B cell (primary cell): ENCODE measurements around the gene GSDMA.

Experiments used
- CTCF ChIP-seq: fragments of 200-600 bp; IDR thresholded peaks from one replicate; pipeline ENCODE4 v1.8.0; 2022; ENCODE audit warnings: antibody characterized with exemption, mild to moderate bottlenecking
- EZH2 ChIP-seq: IDR thresholded peaks from 2 replicates; pipeline ENCODE4 v1.6.1; 2012; ENCODE audit warnings: borderline replicate concordance, low read depth, mild to moderate bottlenecking, moderate library complexity, low read length; ENCODE audit not compliant: insufficient read depth, poor library complexity, severe bottlenecking

- no peak for TF ChIP-seq CTCF
- no peak for TF ChIP-seq EZH2
Measured at GRCh38 chr17:40000161-40000560, 37.4 kb downstream of the GSDMA start.
